Measurements from ENCODE around the gene PLXNA1.

Gene PLXNA1

DNA sequence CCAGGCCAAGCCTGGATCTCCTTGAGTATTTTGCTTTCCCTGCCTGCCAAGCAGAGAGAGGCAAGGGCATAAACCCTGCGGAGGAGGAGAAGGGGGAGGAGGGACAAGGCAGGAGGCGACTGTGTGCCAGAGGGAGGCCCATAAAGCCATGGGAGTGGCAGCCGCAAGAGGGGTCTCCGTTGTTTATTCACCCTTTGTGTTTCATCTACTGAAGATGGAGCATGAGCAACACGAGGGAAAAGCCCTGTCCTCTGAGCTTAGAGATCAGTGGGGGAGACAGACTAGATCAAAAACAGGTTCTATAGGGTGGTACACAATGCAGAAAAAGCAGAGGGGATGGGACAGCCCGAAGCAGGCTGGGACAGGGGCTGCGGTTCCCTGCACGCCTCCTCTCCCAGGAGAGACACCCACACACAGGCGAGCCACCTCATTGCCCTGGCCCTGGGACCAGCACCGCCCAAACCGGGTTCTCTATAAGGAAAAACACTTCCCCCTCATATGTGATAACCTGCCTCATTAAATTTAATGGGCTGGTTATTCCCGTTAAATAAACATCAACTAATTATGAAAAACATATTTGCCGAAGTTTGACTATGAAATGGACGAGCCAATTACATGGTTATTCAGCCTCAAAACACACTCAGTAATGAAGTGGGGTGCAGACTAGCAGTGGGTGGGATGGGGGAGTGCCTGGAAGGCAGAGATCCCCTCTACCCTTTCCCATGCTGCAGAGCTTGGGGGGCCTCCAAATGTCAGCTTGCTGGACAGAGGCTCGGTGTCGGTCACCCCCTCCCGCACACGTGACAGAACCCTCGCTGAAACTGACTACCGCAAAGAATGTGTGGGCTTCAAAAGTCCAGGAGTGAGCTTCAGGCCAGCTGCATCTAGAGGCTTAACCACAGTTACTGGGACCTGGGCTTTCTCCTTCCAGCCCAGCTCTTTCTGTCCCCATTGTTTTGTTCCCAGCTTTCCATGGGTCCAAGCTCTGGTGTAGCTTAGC is 14.2 kb upstream of the PLXNA1 start:
- no peak for DNase-seq

DNA sequence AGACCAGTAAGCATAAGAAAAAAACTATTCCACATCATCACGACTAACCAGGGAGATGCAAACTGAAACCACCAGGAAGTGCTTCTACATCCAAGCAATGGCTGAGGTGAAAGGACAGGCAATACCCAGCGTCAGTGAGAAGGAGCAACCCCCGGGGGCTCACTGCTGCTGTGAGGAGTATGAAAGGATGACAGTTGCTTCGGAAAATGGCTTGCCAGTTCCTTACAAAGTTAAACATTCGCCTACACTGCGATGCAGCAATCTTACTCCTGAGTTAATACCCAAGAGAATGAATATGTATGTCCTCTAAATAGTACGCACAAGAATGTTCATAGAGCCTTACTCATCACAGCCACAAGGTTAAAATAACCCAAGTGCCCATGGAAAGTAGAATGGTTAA is 13.3 kb upstream of the PLXNA1 start:
- no peak for DNase-seq

DNA sequence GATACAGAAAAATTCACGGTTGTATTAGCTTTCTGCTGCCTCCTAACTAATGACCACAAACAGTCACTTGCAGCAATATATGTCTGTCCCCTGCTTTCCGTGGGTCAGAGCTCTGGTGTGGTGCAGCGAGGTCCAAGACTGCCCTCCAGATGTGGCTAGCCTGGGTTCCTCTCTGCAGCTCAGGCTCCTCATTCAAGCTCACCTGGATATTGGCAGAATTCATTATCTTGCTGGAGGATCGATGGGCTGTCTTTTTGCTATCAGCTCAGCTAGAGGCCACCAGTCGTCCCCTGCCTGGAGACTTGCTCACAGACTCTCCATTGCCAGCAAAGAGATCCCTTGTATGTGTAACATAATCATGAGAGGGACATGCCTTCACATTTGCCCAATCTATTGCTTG is 12.8 kb upstream of the PLXNA1 start:
- DNase-seq, result no peak

DNA sequence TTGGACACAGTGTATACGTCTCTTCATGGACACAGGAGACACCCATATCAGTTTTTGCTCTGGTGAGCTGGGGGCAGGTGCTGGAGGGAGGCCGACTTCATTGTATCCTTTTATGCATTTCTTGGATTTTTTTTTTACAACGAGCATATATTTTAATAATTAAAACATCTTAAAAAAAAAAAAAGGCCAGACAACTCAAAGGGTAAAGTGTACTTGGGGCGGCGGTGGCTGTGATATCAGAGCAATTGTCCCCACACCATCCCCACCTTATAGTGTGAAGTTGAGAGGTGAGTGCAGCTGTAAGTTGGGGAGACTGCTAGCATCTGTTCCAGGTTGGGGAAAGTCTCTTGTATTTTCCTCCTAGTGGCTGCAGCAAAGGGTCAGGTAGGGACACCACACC is 12.0 kb upstream of the PLXNA1 start:
- DNase-seq, result no peak

DNA sequence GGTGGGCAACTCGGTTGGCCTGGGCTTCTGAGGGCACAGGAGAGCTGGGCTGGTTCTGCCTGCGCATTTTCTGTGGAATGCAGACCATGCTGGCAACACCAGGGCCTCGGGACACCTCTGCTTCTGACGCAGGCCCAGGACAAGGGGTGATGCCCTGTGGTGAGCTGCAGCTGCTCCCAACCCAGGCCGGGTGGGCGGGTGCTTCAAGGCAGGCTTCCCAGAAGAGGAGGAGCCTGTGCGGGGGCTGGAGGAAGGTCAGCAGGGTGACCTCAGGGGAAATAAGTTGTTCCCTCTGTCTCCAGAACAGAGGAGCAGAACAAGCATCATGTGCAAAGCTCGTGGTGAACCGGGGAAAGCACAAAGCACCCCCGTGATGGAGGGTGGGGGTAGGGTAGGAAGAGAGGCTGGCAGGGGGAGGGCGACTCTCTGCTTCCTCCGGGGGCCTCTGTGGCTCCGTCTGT is 11.0 kb upstream of the PLXNA1 start:
- no peak for DNase-seq

DNA sequence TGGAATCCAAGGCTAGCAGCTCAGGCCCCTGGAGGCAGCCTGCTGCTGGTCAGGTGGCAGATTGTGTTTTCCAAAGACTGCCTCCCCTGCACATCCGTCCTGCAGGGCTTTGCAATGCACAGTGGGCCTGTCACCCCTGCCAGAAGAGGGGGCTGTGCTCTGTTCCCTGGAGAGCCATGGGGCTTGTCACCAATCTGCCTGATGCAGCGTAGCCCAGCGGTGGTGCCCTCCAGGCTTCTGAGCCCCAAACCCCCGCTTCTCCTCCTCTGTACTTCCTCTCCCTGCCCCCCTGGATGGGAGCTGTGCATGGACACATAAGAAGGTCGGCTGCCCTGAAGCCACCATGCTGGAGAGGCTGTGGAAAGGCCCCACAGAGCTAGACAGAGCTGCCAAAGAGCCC is 10.0 kb upstream of the PLXNA1 start:
- no peak for DNase-seq

DNA sequence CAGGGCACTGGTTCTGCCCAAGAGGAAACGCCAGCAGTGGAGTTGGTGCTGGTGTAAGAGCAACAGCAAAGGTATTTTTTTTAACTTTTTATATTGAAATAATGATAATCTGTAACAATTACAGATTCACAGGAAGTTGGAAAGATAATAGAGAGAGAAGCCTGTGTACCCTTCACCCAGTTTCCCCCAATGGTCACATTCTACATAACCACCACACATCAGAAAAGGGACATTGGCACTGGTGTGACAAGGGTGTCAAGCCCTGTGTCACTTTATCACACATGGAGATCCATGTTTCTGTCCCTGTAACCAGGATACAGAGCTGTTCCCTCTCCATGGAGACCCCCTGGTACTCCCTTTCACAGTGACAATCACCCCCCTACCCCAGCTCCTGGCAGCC is 9.1 kb upstream of the PLXNA1 start:
- DNase-seq, result no peak

DNA sequence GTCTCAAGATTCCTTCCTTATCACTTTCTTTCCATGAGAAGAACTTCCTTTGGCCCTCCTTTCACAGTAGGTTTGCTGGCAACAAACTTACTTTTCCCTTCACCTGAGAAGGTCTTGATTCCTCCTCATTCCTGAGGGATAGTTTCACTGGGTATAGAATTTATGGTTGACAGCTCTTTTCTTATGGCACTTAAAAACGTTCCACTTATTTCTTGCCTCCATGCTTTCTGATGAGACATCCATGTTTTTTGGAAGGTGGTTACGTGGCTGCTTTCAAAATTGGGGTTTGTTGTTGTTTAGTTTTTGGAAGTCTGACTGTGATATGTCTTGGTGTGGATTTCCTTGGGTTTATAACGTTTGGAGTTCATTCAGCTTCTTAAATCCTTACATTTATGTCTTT is 8.2 kb upstream of the PLXNA1 start:
- DNase-seq, result no peak

DNA sequence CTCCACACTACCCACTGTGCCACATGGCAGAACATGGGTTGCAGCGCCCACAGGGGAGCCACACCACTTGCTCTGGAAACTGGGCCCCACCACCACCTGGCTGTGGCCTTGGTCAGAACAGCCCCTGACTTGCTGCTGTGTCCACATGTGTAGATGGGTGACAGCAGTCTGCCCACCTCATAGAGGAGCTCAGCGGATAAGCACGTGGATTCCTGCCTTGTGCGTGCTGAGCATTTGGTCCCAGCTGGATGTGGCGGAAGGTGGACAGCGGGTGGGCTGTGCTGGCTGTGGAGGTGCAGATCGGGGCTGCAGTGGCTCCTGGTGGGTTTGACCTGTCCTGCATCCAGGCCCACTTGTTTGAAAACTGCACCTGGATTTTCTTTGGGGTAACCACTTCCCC is 6.0 kb upstream of the PLXNA1 start:
- DNase-seq, result no peak

DNA sequence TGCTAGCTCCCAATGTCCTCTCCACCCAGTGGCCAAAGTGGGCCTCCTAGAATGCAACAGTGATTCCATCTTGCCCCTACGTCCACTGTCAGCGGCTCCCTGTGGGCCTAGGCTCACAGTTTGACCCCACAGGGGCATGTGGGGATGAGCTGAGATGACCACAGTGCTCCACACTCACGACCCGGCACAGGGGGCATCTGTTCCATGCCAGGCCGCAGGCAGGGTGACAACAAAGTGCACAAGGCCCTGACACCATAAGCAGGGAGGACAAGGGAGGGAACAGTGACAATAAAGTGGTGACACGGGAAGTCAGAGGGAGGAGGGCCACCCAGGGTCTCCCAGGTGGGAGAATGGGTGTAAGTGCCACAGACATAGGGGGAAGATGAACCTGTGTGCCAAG is 5.1 kb upstream of the PLXNA1 start:
- DNase-seq, result no peak

DNA sequence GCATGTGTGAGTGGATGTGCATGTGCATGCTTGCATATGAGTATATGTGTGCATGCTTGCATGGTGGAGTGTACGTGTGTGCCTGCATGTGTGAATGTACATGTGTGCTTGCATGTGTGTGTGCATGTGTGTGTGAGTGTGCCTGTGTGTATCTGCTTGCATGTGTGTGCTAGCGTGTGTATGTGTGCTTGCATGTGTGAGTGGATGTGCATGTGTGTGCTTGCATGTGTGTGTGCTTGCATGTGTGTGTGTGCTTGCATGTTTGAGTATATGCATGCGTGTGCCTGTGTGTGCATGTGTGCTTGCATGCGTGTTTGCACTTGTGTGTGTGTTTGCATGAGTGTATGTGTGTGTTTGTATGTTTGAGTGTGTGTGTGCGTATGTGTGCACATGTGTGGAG is 4.6 kb upstream of the PLXNA1 start:
- no peak for DNase-seq

DNA sequence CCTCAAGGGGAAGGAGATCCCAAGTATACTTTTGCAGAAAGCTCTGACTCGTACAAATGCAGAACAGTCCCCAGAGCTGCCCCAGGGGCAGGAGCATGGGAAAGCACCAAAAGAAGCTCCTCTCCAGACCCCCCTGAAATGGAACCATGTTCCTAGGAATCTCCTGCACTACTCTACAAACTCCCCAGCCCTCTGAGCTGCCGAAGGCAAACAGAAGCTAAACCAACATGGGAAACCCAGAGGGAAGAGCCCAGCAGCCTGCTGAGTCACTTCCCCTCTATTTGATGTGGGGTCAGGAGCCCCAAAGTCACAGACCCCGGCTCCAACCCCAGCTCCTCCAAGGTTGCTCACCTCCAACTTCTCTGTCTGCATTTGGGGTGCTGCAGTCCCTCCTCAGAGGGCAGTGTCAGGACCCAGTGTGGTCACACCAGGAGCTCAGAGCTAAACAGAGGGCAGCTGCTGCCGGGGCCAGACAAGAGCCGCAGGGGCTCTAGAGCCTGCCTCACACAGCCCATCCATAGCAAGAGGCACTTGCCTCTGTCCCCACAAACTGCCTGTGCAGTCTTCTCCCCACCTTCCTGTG is 3.8 kb upstream of the PLXNA1 start:
- DNase-seq, result no peak

DNA sequence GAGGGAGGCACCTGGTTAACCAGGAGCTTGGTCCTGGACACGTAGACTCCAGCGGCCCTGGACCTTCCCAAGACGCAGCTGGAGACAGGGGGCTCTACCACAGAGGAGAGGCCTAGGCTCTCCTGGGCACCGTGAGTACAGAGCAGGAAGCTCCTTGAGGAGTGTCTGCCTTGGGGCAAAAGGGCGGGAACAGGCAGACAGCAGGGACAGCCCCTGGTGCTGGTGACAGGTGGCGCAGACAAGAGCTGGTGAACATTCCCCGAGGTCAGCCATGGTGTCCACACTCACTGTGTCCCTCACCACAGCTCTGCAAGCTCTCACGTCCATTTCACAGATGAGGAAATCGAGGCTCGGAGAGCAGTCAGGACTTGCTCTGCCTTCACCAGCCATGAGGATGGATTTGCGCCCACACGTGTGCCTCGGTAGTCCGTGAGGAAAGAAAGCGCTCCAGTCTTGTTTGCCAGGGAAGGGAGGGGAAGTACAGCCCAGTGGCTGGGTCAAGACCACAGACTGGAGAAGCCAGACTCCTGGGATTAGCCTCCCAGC is 2.6 kb upstream of the PLXNA1 start:
- no peak for DNase-seq

DNA sequence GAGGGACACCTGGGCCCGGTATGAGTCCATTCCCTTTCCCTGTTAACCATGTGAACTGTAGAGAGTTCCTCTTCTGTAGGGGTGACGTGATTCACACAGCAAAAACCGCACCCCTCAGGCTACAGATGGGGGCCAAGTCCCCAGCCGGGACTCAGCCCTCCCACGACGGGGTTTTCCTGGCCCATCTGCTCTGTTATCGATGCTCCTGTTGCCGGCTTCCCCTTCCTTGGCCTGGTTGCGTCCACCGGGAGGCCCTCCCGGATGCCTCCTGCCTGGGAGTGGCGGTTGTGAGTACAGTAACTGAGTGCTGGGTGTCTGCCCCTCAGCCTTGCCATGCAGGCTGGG is 817 bp upstream of the PLXNA1 start:
- peak; percentile 69 for DNase-seq

DNA sequence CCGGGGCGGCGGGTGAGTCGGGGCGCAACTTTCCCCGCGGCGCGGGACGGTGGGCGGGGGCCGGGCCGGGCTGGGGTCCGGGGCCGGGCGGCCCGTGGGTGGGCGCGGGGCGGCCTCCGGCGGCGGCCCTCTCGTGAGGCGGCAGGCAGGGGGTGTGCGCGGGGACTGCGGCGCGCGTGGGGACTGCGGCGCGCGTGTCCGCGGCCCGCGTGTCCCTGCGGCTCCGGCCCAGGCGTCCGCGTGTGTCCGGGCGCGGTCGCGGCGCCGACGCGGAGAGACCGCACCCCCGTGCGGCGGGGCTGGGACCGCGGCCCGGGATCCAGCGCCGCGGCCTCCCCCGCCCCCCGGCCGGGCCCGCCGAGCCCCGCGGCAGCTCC is 349 bp downstream of the PLXNA1 start:
- DNase-seq, result no peak

DNA sequence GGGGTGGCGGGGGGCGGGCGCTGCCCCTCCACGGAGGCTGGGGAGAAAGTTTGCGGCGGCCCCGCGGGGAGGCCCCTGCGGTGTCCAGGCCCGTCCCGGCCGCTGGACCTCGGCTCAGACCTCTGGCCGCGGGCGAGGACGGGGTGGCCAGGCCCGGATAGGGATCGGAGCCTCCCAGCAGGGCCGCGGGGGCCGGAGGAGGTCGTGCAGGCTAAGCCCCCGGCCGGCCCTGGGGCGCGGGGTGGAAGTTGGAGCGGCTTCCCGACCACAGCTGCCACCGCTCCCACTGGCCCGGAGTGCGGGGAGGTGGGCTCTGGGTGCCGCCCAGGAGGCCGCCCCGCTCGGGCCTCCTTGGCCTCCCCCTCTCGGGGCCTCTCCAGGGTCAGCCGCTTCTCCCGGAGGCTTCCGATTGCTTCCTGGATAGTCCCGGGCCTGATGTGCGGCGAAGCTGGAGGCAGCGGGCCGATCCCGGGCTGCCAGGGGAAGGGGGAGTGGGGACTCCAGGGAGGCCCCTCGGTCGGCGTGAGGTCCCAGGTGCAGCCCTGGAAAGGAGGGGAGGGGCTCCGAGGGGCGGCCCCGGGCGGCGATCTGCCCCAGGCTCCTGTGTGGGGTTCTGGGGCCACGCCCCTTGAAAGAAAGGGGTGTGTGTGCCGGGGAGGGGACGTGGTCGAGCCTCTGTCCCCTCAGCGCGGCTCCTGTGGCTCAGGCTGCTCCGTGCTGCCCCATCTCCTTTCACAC is 907 bp downstream of the PLXNA1 start:
- peak; percentile 52 for DNase-seq

DNA sequence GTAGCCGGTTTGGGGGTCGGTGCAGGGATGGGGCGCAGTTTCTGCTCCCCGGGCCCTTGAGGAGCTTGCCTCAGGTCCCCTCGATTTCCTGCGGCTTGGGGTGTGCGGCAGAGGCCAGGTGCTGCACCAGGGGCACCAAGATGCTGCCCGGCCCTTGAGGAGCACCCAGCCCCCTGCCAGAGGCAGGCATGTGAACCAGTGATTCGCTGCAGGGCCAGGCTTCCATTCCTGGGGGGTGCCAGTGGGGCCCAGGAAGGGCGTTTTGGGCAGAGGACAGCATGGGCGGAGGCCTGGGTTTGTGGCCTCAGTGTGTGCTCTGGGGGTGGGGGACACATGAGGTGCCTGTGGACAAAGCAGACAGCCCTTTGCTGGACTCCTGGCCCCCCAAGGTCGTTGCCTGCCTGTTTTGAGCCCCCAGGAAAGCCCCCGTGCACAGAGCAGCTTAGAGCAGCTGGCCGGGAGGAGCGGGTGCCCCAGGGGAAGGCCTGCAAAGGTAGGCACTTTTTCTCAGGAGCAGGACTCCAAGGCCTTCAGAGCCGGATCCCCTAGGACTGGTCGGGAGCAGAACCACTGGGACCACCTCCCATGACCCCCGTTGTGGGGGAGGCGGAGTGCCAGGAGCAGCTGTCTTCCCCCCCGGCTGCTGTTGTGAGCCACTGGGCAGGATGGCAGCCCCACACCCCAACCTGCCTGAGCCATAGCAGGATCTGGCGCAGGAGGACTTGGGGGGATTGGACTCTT is 1.6 kb downstream of the PLXNA1 start:
- no peak for DNase-seq

DNA sequence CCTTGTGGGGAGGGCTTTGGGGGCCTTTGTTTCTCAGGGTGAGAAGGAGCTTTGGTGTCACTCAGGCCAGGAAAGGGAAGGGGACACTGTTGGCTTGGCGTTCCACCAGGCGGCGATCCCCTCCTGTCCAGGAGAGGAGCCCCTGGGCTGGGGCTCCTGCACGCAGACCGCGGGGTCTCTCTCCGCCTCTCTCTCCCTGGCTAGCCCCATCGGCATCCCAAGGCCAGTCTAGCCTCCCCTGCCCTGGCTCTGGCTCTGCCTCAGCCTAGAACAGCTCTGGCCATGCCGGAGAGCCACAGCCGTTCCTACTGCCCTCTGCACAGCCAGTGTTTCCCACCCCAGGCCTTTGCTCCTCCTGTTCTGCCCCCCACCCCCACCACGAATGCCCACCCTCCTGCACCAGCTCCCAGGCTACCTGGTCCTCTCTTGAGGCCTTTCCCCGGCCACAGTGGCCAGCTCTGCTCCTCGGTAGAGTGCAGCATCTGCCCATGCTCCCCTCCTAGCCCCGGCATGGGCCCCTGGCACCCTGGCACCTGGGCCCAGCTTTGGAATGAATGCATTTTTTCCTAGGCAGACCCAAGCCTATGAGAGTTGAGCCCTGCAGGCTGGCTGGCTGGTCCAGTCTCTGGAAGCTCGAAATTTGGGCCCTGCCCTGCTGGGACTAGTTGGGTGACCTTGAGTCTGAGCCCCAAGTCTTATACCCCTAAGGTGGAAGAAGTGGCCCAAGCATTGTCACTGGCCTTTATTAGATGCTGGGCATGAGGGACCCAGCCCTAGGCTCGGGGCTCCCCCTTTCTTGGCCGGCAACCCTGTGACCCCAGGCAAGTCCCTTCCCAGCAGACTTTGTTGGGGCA is 2.4 kb downstream of the PLXNA1 start:
- no peak for DNase-seq

DNA sequence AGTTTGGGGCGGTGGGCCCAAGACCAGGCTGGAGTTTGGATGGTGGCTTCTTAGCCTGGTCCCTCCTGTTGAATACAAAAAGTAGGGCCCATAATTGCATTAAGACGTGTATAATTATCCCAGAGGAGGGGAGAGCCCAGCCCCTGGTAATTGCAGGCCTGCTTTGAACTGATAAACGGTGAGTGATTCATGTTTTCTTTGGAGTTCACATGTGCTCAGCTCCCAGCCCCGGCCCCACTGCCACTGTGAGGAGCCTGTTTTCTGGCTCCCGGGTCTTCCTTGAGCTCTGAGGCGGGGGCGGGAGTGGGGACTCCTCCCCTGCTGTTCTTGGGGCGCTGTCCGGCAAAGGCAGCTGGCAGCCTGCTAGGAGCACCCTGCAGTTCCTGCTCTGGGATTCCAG is 3.1 kb downstream of the PLXNA1 start:
- DNase-seq, result no peak

DNA sequence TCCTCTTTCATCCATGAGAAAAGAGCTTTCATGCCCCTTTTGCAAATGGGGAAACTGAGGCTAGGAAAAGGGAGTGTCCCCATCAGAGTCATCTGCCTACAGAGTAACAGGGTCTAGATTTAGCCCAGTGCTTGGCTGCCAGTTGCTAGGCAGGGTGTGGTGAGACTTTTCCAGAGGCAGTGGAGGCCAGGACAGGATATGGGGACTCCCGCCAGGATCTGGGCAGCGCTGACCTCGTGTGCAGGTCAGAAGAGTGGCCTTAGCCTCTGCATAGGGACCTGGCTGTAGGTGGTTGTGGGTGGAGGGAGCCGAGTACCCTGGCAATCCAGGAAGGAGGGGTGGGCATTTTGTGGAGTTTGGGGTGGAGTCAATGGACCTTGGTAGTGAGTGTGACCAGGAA is 4.2 kb downstream of the PLXNA1 start:
- no peak for DNase-seq

DNA sequence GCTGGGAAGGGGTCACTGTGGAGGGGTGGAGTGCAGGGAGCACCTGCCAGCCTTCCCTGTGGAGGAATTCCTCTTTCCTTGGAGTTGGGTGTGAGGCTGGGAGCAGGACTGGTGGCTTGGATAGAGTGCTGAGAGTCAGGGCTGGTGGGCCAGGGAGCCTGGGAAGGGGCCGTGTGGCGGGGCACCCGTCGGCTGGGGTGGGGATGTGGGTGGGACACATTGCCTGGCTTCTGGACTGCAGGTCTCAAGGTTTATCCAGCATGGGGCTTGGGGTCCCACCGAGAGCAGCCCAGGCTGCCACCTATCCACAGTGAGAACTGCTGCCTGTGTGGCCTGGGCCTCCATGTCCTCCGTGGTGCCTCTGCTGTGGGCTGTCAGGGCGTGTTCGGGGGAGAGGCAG is 4.7 kb downstream of the PLXNA1 start:
- no peak for DNase-seq

DNA sequence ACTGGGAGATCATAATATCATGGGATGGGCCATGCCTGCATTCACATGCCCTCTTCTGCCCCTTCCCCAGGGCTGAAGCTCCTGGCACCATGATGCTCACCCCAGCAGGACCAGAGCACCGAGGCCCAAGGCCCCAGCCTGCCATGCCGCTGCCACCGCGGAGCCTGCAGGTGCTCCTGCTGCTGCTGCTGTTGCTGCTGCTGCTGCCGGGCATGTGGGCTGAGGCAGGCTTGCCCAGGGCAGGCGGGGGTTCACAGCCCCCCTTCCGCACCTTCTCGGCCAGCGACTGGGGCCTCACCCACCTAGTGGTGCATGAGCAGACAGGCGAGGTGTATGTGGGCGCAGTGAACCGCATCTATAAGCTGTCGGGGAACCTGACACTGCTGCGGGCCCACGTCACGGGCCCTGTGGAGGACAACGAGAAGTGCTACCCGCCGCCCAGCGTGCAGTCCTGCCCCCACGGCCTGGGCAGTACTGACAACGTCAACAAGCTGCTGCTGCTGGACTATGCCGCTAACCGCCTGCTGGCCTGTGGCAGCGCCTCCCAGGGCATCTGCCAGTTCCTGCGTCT is 5.6 kb downstream of the PLXNA1 start:
- DNase-seq, result no peak
